ENCODE results near the gene LAMTOR4.
A peak's percentile ranks its signal among the peaks of the same experiment; 100 is the strongest.

LAMTOR4 gene

GRCh38 chr7:100158229-100159098 is 9.7 kb downstream of the LAMTOR4 start, which contains the start of gene TRAPPC14:
TRAPPC14 (minus strand) TSS chr7:100158723; CDS start chr7:100158499, 224 bp downstream.
- TF ChIP-seq MAX (IDR thresholded peaks at IDR 0.05), result peak; percentile 31; the same call in 1 of the 2 replicates
- TF ChIP-seq TCF12 (IDR thresholded peaks at IDR 0.05; ENCODE audit: low read depth), result peak; percentile 60
- TF ChIP-seq NFIC (IDR thresholded peaks at IDR 0.05), result no peak
- TF ChIP-seq TAF1 (IDR thresholded peaks at IDR 0.05; ENCODE audit: low read depth), result peak; percentile 83
- TF ChIP-seq ZBTB7A (IDR thresholded peaks at IDR 0.05; ENCODE audit: low read depth), result peak; percentile 87; the same call in 1 of the 2 replicates
- no peak for TF ChIP-seq CEBPB (IDR thresholded peaks at IDR 0.05)
- no peak for TF ChIP-seq FOXM1 (IDR thresholded peaks at IDR 0.05; ENCODE audit: borderline replicate concordance, low read depth)
- TF ChIP-seq CREB1 (IDR thresholded peaks at IDR 0.05; ENCODE audit: low read depth), result no peak
- TF ChIP-seq EP300 (IDR thresholded peaks at IDR 0.05; ENCODE audit: borderline replicate concordance), result no peak
- peak; percentile 50; the same call in 1 of the 2 replicates for TF ChIP-seq TEAD4 (IDR thresholded peaks at IDR 0.05)
- 0 out of 2 replicates have a peak, but pooled peaks have one; percentile 40 for TF ChIP-seq EGR1 (IDR thresholded peaks at IDR 0.05)
- TF ChIP-seq RAD21 (IDR thresholded peaks at IDR 0.05; ENCODE audit: low read depth), result no peak
- TF ChIP-seq USF1 (IDR thresholded peaks at IDR 0.05), result no peak
- no peak for TF ChIP-seq REST (IDR thresholded peaks at IDR 0.05; ENCODE audit: low read depth)
- 0 out of 2 replicates have a peak, but pooled peaks have one; percentile 34 for TF ChIP-seq YY1 (IDR thresholded peaks at IDR 0.05; ENCODE audit: low read depth)

- TF ChIP-seq ZBTB7A (IDR thresholded peaks at IDR 0.05; ENCODE audit: low read depth) (no peak), MAX (IDR thresholded peaks at IDR 0.05) (no peak; the same call in 1 of the 2 replicates), CEBPB (IDR thresholded peaks at IDR 0.05) (no peak)
Measured at GRCh38 chr7:100159099-100159623, 10.4 kb downstream of the LAMTOR4 start.

GRCh38 chr7:100160067-100160466 is 11.3 kb downstream of the LAMTOR4 start:
- TF ChIP-seq NFIC (IDR thresholded peaks at IDR 0.05) (no peak), FOXM1 (IDR thresholded peaks at IDR 0.05; ENCODE audit: borderline replicate concordance, low read depth) (no peak), CREB1 (IDR thresholded peaks at IDR 0.05; ENCODE audit: low read depth) (no peak), MAX (IDR thresholded peaks at IDR 0.05) (no peak), TCF12 (IDR thresholded peaks at IDR 0.05; ENCODE audit: low read depth) (no peak), USF1 (IDR thresholded peaks at IDR 0.05) (no peak), EGR1 (IDR thresholded peaks at IDR 0.05) (no peak), REST (IDR thresholded peaks at IDR 0.05; ENCODE audit: low read depth) (no peak)

GRCh38 chr7:100163006-100163531 is 14.4 kb downstream of the LAMTOR4 start:
- TF ChIP-seq USF1 (IDR thresholded peaks at IDR 0.05) (peak; percentile 87), RAD21 (IDR thresholded peaks at IDR 0.05; ENCODE audit: low read depth) (no peak), TCF12 (IDR thresholded peaks at IDR 0.05; ENCODE audit: low read depth) (no peak), ZBTB7A (IDR thresholded peaks at IDR 0.05; ENCODE audit: low read depth) (no peak)

GRCh38 chr7:100163871-100164270 is 15.2 kb downstream of the LAMTOR4 start:
- TF ChIP-seq NFIC (IDR thresholded peaks at IDR 0.05), result no peak
- no peak for TF ChIP-seq EGR1 (IDR thresholded peaks at IDR 0.05)
- TF ChIP-seq REST (IDR thresholded peaks at IDR 0.05; ENCODE audit: low read depth), result no peak
- no peak for TF ChIP-seq MAX (IDR thresholded peaks at IDR 0.05)
- no peak for TF ChIP-seq CEBPB (IDR thresholded peaks at IDR 0.05)
- TF ChIP-seq ZBTB7A (IDR thresholded peaks at IDR 0.05; ENCODE audit: low read depth), result no peak
- no peak for TF ChIP-seq EP300 (IDR thresholded peaks at IDR 0.05; ENCODE audit: borderline replicate concordance)
- no peak for TF ChIP-seq YY1 (IDR thresholded peaks at IDR 0.05; ENCODE audit: low read depth)
- TF ChIP-seq TEAD4 (IDR thresholded peaks at IDR 0.05), result no peak
- no peak for TF ChIP-seq TCF12 (IDR thresholded peaks at IDR 0.05; ENCODE audit: low read depth)
- TF ChIP-seq RAD21 (IDR thresholded peaks at IDR 0.05; ENCODE audit: low read depth), result no peak

Data from Ishikawa (cell line).